Stimulated activated CD4-positive, alpha-beta T cell treated with anti-CD3 and anti-CD28 coated beads, Interleukin-2, amount 100 ng/mL, for 24 hours (primary cell): Measurements from ENCODE around the gene STH.
A peak's percentile ranks its signal among the peaks of the same experiment; 100 is the strongest.
"Not testable (repeated sequence)": the region's sequence is repeated elsewhere in the genome, so short reads cannot be mapped to it uniquely, and the experiment has no call there.

ENCODE experiments used
- DNase-seq, 2 donors: peaks; one replicate each; pipeline ENCODE4 v3.0.0-alpha.2; 2020

The STH gene

DNA sequence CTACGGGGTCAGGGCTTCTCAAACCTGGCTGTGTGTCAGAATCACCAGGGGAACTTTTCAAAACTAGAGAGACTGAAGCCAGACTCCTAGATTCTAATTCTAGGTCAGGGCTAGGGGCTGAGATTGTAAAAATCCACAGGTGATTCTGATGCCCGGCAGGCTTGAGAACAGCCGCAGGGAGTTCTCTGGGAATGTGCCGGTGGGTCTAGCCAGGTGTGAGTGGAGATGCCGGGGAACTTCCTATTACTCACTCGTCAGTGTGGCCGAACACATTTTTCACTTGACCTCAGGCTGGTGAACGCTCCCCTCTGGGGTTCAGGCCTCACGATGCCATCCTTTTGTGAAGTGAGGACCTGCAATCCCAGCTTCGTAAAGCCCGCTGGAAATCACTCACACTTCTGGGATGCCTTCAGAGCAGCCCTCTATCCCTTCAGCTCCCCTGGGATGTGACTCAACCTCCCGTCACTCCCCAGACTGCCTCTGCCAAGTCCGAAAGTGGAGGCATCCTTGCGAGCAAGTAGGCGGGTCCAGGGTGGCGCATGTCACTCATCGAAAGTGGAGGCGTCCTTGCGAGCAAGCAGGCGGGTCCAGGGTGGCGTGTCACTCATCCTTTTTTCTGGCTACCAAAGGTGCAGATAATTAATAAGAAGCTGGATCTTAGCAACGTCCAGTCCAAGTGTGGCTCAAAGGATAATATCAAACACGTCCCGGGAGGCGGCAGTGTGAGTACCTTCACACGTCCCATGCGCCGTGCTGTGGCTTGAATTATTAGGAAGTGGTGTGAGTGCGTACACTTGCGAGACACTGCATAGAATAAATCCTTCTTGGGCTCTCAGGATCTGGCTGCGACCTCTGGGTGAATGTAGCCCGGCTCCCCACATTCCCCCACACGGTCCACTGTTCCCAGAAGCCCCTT, 10.9 kb downstream of the STH start:
- DNase-seq = no peak

DNA sequence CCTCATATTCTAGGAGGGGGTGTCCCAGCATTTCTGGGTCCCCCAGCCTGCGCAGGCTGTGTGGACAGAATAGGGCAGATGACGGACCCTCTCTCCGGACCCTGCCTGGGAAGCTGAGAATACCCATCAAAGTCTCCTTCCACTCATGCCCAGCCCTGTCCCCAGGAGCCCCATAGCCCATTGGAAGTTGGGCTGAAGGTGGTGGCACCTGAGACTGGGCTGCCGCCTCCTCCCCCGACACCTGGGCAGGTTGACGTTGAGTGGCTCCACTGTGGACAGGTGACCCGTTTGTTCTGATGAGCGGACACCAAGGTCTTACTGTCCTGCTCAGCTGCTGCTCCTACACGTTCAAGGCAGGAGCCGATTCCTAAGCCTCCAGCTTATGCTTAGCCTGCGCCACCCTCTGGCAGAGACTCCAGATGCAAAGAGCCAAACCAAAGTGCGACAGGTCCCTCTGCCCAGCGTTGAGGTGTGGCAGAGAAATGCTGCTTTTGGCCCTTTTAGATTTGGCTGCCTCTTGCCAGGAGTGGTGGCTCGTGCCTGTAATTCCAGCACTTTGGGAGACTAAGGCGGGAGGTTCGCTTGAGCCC, 11.6 kb downstream of the STH start:
- DNase-seq = no peak

- DNase-seq = no peak
Observed at GRCh38 chr17:46011711-46012505, 12.9 kb downstream of the STH start.

- DNase-seq = no peak
Observed at GRCh38 chr17:46012506-46013079, 13.5 kb downstream of the STH start.

DNA sequence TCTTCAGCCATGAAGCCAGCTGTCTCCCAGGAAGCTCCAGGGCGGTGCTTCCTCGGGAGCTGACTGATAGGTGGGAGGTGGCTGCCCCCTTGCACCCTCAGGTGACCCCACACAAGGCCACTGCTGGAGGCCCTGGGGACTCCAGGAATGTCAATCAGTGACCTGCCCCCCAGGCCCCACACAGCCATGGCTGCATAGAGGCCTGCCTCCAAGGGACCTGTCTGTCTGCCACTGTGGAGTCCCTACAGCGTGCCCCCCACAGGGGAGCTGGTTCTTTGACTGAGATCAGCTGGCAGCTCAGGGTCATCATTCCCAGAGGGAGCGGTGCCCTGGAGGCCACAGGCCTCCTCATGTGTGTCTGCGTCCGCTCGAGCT, 14.1 kb downstream of the STH start:
- no peak for DNase-seq

DNA sequence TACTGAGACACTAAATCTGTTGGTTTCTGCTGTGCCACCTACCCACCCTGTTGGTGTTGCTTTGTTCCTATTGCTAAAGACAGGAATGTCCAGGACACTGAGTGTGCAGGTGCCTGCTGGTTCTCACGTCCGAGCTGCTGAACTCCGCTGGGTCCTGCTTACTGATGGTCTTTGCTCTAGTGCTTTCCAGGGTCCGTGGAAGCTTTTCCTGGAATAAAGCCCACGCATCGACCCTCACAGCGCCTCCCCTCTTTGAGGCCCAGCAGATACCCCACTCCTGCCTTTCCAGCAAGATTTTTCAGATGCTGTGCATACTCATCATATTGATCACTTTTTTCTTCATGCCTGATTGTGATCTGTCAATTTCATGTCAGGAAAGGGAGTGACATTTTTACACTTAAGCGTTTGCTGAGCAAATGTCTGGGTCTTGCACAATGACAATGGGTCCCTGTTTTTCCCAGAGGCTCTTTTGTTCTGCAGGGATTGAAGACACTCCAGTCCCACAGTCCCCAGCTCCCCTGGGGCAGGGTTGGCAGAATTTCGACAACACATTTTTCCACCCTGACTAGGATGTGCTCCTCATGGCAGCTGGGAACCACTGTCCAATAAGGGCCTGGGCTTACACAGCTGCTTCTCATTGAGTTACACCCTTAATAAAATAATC, 14.6 kb downstream of the STH start:
- no peak for DNase-seq

- DNase-seq = not testable (repeated sequence)
Observed at GRCh38 chr17:46019408-46019925, 20.4 kb downstream of the STH start.

- peak; percentile 45 to 53 for DNase-seq
Observed at GRCh38 chr17:46020023-46020761, 21.1 kb downstream of the STH start.

DNA sequence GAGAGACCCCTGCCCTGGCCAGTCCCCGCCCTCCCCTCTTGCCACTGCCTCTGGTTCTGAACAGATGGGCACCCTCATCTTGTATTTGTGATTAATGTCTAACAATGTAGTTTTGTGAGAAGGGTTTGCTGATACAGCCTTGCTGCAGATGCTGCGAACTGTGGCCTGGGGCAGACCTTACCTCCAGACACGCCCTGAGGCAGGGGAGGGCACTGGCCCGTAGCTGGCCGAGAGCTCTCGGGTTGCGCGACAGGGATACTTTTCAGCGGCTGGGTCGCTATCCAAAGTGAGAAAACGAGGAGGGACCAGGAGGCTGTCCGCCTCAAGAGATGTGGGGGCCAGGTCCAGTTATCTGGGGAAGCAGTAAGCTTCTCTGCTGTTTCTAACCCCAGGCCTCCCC, 21.9 kb downstream of the STH start:
- no peak for DNase-seq

GRCh38 chr17:46023366-46023765, 24.3 kb downstream of the STH start:
- not testable (repeated sequence) for DNase-seq

- no peak for DNase-seq
Observed at GRCh38 chr17:46023783-46024388, 24.8 kb downstream of the STH start.

DNA sequence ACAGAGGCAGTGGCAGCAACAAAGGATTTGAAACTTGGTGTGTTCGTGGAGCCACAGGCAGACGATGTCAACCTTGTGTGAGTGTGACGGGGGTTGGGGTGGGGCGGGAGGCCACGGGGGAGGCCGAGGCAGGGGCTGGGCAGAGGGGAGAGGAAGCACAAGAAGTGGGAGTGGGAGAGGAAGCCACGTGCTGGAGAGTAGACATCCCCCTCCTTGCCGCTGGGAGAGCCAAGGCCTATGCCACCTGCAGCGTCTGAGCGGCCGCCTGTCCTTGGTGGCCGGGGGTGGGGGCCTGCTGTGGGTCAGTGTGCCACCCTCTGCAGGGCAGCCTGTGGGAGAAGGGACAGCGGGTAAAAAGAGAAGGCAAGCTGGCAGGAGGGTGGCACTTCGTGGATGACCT, 25.5 kb downstream of the STH start:
- no peak for DNase-seq

GRCh38 chr17:46025060-46025459, 26.0 kb downstream of the STH start:
- no peak for DNase-seq

- DNase-seq = no peak
Observed at GRCh38 chr17:46025510-46026165, 26.6 kb downstream of the STH start.

DNA sequence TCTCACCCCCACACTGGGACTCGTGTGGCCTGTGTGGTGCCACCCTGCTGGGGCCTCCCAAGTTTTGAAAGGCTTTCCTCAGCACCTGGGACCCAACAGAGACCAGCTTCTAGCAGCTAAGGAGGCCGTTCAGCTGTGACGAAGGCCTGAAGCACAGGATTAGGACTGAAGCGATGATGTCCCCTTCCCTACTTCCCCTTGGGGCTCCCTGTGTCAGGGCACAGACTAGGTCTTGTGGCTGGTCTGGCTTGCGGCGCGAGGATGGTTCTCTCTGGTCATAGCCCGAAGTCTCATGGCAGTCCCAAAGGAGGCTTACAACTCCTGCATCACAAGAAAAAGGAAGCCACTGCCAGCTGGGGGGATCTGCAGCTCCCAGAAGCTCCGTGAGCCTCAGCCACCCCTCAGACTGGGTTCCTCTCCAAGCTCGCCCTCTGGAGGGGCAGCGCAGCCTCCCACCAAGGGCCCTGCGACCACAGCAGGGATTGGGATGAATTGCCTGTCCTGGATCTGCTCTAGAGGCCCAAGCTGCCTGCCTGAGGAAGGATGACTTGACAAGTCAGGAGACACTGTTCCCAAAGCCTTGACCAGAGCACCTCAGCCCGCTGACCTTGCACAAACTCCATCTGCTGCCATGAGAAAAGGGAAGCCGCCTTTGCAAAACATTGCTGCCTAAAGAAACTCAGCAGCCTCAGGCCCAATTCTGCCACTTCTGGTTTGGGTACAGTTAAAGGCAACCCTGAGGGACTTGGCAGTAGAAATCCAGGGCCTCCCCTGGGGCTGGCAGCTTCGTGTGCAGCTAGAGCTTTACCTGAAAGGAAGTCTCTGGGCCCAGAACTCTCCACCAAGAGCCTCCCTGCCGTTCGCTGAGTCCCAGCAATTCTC, 27.4 kb downstream of the STH start:
- DNase-seq = no peak

- DNase-seq = no peak
Observed at GRCh38 chr17:46027048-46027975, 28.3 kb downstream of the STH start.

GRCh38 chr17:46027976-46028325, 28.9 kb downstream of the STH start:
- DNase-seq = no peak

DNA sequence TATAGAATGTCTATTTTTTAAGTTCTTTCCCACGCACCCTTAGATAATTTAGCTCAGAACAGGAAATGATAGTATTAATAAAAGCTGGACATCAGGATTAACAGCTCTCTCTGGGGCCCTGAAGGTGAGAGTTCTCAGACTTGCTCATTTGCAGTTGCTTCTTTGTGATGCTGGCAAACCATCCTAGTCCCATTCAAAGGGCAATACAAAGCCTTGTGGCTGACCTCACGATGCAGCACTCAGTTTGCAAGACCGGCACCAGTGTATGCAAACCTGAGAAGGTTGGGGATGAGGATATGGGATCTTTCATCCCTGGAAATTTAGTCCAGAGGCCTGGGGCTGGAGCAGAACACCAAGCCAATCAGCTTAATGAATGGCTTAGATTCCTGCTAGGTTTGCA, 29.3 kb downstream of the STH start:
- DNase-seq = no peak
